Endothelial cell (in vitro differentiated cells): ENCODE data around the gene ATAD3C. TPM values are rescaled to one million over a fixed set of nuclear protein-coding genes. Genes with fewer than 3 reads are reported as not detected.

Experiments used
- DNase-seq: peaks from one replicate; pipeline ENCODE4 v3.0.0; 2021; ENCODE audit warnings: low spot score
- H3K27ac Mint-ChIP-seq: one replicate; pipeline ENCODE4 v1.8.0; 2021; ENCODE audit warnings: mixed read lengths, inconsistent platforms; ENCODE audit not compliant: unreplicated experiment
- H3K27me3 Mint-ChIP-seq: one replicate; pipeline ENCODE4 v1.8.0; 2021; ENCODE audit warnings: mild to moderate bottlenecking, moderate library complexity, mixed read lengths, inconsistent platforms; ENCODE audit not compliant: unreplicated experiment
- H3K36me3 Mint-ChIP-seq: one replicate; pipeline ENCODE4 v1.8.0; 2021; ENCODE audit warnings: mild to moderate bottlenecking, low read depth, mixed read lengths, inconsistent platforms; ENCODE audit not compliant: unreplicated experiment
- H3K4me1 Mint-ChIP-seq: one replicate; pipeline ENCODE4 v1.8.0; 2021; ENCODE audit warnings: mild to moderate bottlenecking, mixed read lengths, inconsistent platforms; ENCODE audit not compliant: unreplicated experiment
- H3K4me3 Mint-ChIP-seq: one replicate; pipeline ENCODE4 v1.8.0; 2021; ENCODE audit warnings: mild to moderate bottlenecking, mixed read lengths, inconsistent platforms; ENCODE audit not compliant: unreplicated experiment
- H3K9me3 Mint-ChIP-seq: one replicate; pipeline ENCODE4 v1.8.0; 2021; ENCODE audit warnings: mixed read lengths, inconsistent platforms; ENCODE audit not compliant: unreplicated experiment
- total RNA-seq: library from RNA; stranded (reverse); fragmentation: NEBNext Ultra II Directional; extraction: Animal tissue kit (Norgen Biotek cat#: 25700); gene quantifications from one replicate; pipeline ENCODE4 v1.2.1, GENCODE V29; 2021; ENCODE audit not compliant: unreplicated experiment
- TF ChIP-seq, protein P1 (sequence below): fragments of 200-600 bp; sonication (generic); IDR thresholded peaks from one replicate; pipeline ENCODE4 v1.5.0; 2021; ENCODE audit warnings: antibody characterized with exemption; ENCODE audit not compliant: unreplicated experiment

Gene ATAD3C
- total RNA-seq, 1 donor from 2014 or later = 2.9 TPM

DNA sequence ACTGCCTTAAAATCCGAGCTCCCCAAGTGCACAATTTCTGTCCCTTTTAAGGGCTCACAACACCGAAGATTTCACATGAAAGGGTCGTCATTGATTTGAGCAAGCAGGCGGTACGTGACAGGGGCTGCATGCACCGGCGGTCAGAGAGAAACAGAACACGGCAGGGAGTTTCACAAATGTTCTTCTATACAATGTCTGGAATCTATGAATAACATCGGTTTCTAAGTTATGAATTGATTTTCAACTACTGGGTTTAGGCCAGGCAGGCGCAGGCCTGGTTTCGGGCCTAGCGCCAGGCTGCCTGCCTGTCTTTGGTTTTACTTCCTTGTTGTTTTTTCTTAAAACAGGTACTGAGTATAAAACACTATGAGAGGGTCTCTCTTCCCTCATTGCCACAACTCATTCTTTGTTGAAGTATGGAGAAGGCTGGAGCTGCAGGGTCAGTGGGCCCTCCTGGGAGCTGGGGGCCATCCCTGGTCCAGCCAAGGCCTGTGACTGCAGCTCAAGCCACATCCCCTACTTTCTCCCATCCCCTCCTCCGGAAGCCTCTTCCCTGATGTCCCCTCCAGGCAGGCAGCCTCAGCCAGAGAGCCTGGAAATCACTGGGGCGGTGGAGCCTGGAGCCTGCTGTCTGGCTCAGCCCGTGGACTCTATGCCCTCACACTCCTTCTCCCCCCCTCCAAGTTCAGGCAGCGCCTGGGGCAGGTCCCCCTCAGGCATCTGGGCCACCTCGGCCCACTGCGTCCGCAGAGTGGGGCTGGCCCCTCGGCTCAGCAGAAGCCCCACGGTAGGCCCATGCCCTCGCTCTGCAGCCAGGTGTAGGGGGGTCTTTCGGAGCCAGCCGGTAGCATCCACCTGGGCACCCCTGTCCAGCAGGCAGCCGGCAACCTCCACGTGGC lies 30.8 kb upstream of the ATAD3C start:
- Mint-ChIP-seq H3K27me3 (peaks cover 1% of the 10 kb centered on the region), H3K36me3 (no peaks in the 10 kb centered on the region)

GRCh38 chr1:1419363-1419812 lies 30.1 kb upstream of the ATAD3C start:
- Mint-ChIP-seq H3K9me3 (no peaks in the 10 kb centered on the region), H3K36me3 (no peaks in the 10 kb centered on the region), H3K27me3 (peaks cover 1% of the 10 kb centered on the region), H3K4me3 (no peak overlapping the region), H3K4me1 (peaks cover 12% of the 10 kb centered on the region), H3K27ac (no peak overlapping the region)
- TF ChIP-seq, protein P1, sequence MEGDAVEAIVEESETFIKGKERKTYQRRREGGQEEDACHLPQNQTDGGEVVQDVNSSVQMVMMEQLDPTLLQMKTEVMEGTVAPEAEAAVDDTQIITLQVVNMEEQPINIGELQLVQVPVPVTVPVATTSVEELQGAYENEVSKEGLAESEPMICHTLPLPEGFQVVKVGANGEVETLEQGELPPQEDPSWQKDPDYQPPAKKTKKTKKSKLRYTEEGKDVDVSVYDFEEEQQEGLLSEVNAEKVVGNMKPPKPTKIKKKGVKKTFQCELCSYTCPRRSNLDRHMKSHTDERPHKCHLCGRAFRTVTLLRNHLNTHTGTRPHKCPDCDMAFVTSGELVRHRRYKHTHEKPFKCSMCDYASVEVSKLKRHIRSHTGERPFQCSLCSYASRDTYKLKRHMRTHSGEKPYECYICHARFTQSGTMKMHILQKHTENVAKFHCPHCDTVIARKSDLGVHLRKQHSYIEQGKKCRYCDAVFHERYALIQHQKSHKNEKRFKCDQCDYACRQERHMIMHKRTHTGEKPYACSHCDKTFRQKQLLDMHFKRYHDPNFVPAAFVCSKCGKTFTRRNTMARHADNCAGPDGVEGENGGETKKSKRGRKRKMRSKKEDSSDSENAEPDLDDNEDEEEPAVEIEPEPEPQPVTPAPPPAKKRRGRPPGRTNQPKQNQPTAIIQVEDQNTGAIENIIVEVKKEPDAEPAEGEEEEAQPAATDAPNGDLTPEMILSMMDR = no peak
- no peak for DNase-seq

More for the DNA sequence above, 30.8 kb upstream of the ATAD3C start:
- no peak overlapping the region for H3K27ac Mint-ChIP-seq
- TF ChIP-seq, protein P1 = no peak
- no peaks in the 10 kb centered on the region for H3K9me3 Mint-ChIP-seq
- H3K4me1 Mint-ChIP-seq = peaks cover 12% of the 10 kb centered on the region
- peak overlapping the region; percentile 25 for H3K4me3 Mint-ChIP-seq
- DNase-seq = no peak

DNA sequence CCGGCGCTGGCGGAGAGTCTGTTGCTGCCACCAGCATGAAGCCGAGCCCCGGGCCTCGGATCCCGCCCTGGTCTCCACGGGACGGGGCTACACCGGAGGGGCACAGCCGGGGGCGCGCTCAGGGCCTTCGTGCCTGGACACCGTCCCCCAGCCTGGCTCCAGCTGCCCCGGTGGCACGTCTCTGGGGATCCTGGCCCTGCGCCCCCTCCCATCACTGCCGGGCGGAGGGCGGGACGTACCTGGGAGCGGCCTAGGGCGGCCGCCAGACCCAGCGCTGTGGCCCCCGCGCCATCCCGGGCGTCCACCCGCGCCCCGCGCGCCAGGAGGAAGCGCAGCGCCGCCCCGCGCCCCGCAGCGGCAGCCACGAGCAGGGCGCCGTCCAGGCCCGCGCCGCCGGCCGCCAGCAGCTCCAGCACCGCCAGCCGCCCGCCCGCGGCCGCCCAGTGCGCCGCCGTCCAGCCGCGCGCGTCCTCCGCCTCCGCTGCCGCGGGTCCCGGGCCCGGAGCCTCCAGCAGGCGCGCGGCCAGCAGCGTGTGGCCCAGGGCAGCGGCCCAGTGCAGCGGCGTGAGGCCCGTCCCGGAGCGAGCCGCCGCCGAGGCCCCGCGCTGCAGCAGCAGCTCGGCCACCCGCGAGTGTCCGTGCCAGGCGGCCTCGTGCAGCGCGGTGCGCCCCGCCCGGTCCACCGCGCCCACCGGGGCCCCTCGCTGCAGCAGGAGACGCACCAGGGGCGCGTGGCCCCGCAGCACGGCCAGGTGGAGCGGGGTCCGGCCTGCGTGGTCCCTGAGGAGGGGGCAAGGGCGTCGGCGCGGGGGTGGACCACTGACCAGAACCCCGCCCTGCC lies 29.5 kb upstream of the ATAD3C start:
- Mint-ChIP-seq H3K9me3 (no peaks in the 10 kb centered on the region), H3K36me3 (peaks cover 4% of the 10 kb centered on the region), H3K4me1 (peaks cover 12% of the 10 kb centered on the region), H3K27ac (no peak overlapping the region), H3K27me3 (peaks cover 8% of the 10 kb centered on the region), H3K4me3 (no peak overlapping the region)
- TF ChIP-seq, protein P1 = no peak
- DNase-seq = no peak

DNA sequence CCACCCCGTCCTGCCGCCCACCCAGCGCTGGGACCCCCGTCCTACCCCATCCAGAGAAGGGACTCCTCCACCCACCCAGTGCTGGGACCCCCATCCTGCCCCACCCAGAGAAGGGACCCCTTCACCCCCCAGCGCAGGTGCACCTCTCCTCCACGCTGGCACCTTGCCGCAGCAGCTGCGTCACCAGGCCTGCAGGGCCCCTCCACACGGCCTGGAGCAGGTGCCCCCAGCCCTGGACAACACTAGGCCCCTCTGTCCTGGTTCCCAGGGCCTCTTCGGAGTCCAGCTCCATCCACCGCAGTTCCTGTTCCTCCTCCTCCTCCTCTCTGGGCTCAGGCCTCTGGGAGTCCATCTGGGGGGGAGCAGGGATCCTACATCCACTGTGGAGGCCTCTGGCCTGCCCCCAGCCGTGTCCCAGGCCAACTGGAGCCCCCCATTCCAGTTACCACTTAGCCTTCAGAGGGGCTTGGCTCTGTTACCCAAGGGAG lies 28.8 kb upstream of the ATAD3C start:
- H3K27me3 Mint-ChIP-seq = peaks cover 9% of the 10 kb centered on the region
- DNase-seq = no peak
- no peak overlapping the region for H3K4me3 Mint-ChIP-seq
- H3K9me3 Mint-ChIP-seq = no peaks in the 10 kb centered on the region
- TF ChIP-seq, protein P1 = no peak
- H3K27ac Mint-ChIP-seq = no peak overlapping the region
- peaks cover 12% of the 10 kb centered on the region for H3K4me1 Mint-ChIP-seq
- peaks cover 4% of the 10 kb centered on the region for H3K36me3 Mint-ChIP-seq
